Keratinocyte (primary cell): ENCODE measurements around the gene STMN3. TPM values are rescaled to one million over a fixed set of nuclear protein-coding genes. Genes with fewer than 3 reads are reported as not detected.

Experiments used
- DNase-seq: peaks from one replicate; pipeline ENCODE4 v3.0.0-alpha.2; 2011; ENCODE audit warnings: low read depth, missing footprints, low spot score
- FAIRE-seq: peaks from 2 replicates; lab custom pipeline; 2011; peaks lifted over from hg19 to GRCh38; lab: Jason Lieb, UNC
- H2AFZ ChIP-seq: 2 replicates; pipeline ENCODE4 v1.6.0; 2012; ENCODE audit warnings: low read length, control low read depth, inconsistent platforms; ENCODE audit not compliant: control insufficient read depth
- H3K27ac ChIP-seq: 2 replicates; pipeline ENCODE4 v1.5.1; 2011; ENCODE audit warnings: low read length; ENCODE audit not compliant: control insufficient read depth, insufficient read depth
- H3K27me3 ChIP-seq: 3 replicates; pipeline ENCODE4 v1.6.0; 2011; ENCODE audit warnings: low read length; ENCODE audit not compliant: control insufficient read depth, insufficient read depth; ENCODE audit errors: extremely low read depth
- H3K36me3 ChIP-seq, 2 experiments: 2 replicates in 1 of 2; 3 replicates in 1 of 2; pipeline ENCODE4 v1.5.1; 2011; ENCODE audit warnings: low read length in 2 of 2, mild to moderate bottlenecking in 1 of 2; ENCODE audit not compliant: control insufficient read depth in 2 of 2, insufficient read depth in 2 of 2; ENCODE audit errors: extremely low read depth in 1 of 2
- H3K4me1 ChIP-seq: 3 replicates; pipeline ENCODE4 v1.5.1; 2011; ENCODE audit warnings: low read length; ENCODE audit not compliant: control insufficient read depth, insufficient read depth; ENCODE audit errors: extremely low read depth
- H3K4me2 ChIP-seq: 3 replicates; pipeline ENCODE4 v1.6.0; 2011; ENCODE audit warnings: low read depth, low read length; ENCODE audit not compliant: control insufficient read depth, insufficient read depth; ENCODE audit errors: extremely low read depth
- H3K4me3 ChIP-seq, 3 experiments: fragments of 200-600 bp in 1 of 3; sonication (generic) in 1 of 3; 2 replicates in 2 of 3; 3 replicates in 1 of 3; pipeline ENCODE4 v1.5.1; 2011 to 2016; ENCODE audit warnings: low read length in 3 of 3, mild to moderate bottlenecking in 3 of 3, control low read depth in 2 of 3, inconsistent platforms in 1 of 3, low read depth in 1 of 3, mixed read lengths in 1 of 3, mixed run types in 1 of 3, moderate library complexity in 1 of 3; ENCODE audit not compliant: control insufficient read depth in 2 of 3, insufficient read depth in 2 of 3; ENCODE audit errors: extremely low read depth in 1 of 3
- H3K79me2 ChIP-seq: 2 replicates; pipeline ENCODE4 v1.6.0; 2012; ENCODE audit warnings: low read length; ENCODE audit not compliant: control insufficient read depth, insufficient read depth
- H3K9ac ChIP-seq: 3 replicates; pipeline ENCODE4 v1.6.0; 2011; ENCODE audit warnings: low read length; ENCODE audit not compliant: control insufficient read depth, insufficient read depth; ENCODE audit errors: extremely low read depth
- H3K9me1 ChIP-seq: 3 replicates; pipeline ENCODE4 v1.6.0; 2011; ENCODE audit warnings: low read length; ENCODE audit not compliant: control insufficient read depth, insufficient read depth; ENCODE audit errors: extremely low read depth
- H3K9me3 ChIP-seq: 2 replicates; pipeline ENCODE4 v1.5.1; 2012; ENCODE audit warnings: low read depth, low read length; ENCODE audit not compliant: control insufficient read depth
- H4K20me1 ChIP-seq: 3 replicates; pipeline ENCODE4 v1.6.0; 2011; ENCODE audit warnings: low read length; ENCODE audit not compliant: control insufficient read depth, insufficient read depth; ENCODE audit errors: extremely low read depth
- EZH2 ChIP-seq: IDR thresholded peaks from one replicate; pipeline ENCODE4 v1.6.1; 2012; ENCODE audit warnings: inconsistent platforms, mild to moderate bottlenecking, low read length, moderate library complexity
- dilution Hi-C: fragments of 300-500 bp; cut with MboI; formaldehyde crosslinking; loops from one replicate; pipeline ENCODE4 v1.7.0; 2020; ENCODE audit warnings: low sequenced_read_pairs; ENCODE audit not compliant: extremely low pct_ligation_motif_present
- polyA plus RNA-seq, 5 experiments: library from polyadenylated mRNA; depleted of rRNA in 3 of 5; stranded (reverse) in 3 of 5; stranded (forward) in 1 of 5; unstranded in 1 of 5; fragments of >200 nt; gene quantifications; 1 replicate in 1 of 5; 2 replicates in 3 of 5; 3 replicates in 1 of 5; pipeline versions ENCODE4 v1.2.1 to v1.2.3, GENCODE V29; 2011 to 2012; ENCODE audit warnings: missing spikeins in 2 of 5, low read depth in 1 of 5, low replicate concordance in 1 of 5
- small RNA-seq, 3 experiments: library from RNA; depleted of rRNA; stranded (forward); fragments of <200 nt; gene quantifications; one replicate each; pipeline ENCODE3, GENCODE V24; 2012; ENCODE audit warnings: low read depth in 3 of 3, low replicate concordance in 1 of 3; ENCODE audit not compliant: insufficient read length in 3 of 3
- TF ChIP-seq, protein P1 (sequence below), 3 experiments: IDR thresholded peaks in 1 of 3; conservative IDR thresholded peaks in 1 of 3; optimal IDR thresholded peaks in 1 of 3; 2 replicates in 2 of 3; 3 replicates in 1 of 3; pipeline versions ENCODE3 to v1.5.1; 2011; ENCODE audit warnings: low read length in 3 of 3, mild to moderate bottlenecking in 3 of 3, moderate library complexity in 2 of 3, control low read depth in 1 of 3, inconsistent platforms in 1 of 3; ENCODE audit not compliant: insufficient read depth in 2 of 3; ENCODE audit errors: extremely low read depth in 1 of 3

Gene STMN3
- polyA plus RNA-seq, 1 donor (not counting 4 experiments of a cell fraction or from before 2014, with no cell fraction given), result 12.0 TPM

DNA sequence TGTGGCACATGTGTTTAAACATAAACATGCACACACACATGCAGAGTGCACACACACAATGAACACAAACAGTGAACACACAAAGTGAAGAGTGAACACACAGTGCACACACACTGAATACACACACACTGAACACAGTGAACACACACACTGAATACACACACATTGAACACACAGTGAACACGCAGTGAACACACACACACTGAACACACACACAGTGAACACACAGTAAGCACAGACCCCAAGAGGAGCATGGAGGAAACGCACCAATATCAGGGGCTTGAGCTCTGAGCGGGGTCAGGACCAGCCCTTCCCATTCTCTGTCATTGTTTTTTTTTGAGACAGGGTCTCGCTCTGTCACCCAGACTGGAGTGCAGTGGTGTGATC lies 62.1 kb downstream of the STMN3 start:
- TF ChIP-seq, protein P1, sequence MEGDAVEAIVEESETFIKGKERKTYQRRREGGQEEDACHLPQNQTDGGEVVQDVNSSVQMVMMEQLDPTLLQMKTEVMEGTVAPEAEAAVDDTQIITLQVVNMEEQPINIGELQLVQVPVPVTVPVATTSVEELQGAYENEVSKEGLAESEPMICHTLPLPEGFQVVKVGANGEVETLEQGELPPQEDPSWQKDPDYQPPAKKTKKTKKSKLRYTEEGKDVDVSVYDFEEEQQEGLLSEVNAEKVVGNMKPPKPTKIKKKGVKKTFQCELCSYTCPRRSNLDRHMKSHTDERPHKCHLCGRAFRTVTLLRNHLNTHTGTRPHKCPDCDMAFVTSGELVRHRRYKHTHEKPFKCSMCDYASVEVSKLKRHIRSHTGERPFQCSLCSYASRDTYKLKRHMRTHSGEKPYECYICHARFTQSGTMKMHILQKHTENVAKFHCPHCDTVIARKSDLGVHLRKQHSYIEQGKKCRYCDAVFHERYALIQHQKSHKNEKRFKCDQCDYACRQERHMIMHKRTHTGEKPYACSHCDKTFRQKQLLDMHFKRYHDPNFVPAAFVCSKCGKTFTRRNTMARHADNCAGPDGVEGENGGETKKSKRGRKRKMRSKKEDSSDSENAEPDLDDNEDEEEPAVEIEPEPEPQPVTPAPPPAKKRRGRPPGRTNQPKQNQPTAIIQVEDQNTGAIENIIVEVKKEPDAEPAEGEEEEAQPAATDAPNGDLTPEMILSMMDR (optimal IDR thresholded peaks at IDR 0.05 in 1 of 3, IDR thresholded peaks at IDR 0.05 in 1 of 3, conservative IDR thresholded peaks at IDR 0.05 in 1 of 3; ENCODE audit: extremely low read depth in 1 of 3, insufficient read depth in 2 of 3, low read length in 3 of 3), result no peak
- TF ChIP-seq EZH2, result no peak
- no peak overlapping the region for H3K9ac ChIP-seq
- no peaks in the 10 kb centered on the region for H3K9me3 ChIP-seq
- no peak overlapping the region for H2AFZ ChIP-seq
- H3K36me3 ChIP-seq, result peaks cover 9 to 22% of the 10 kb centered on the region in 2 experiments
- no peak for DNase-seq
- no peak overlapping the region for H3K4me2 ChIP-seq
- no peak overlapping the region for H3K27ac ChIP-seq
- FAIRE-seq, result no peak
- H3K4me1 ChIP-seq, result no peaks in the 10 kb centered on the region
- dilution Hi-C loops, result no loop called here
- H3K27me3 ChIP-seq, result no peaks in the 10 kb centered on the region
- H3K4me3 ChIP-seq, result no peak overlapping the region
- no peaks in the 10 kb centered on the region for H3K9me1 ChIP-seq
- no peaks in the 10 kb centered on the region for H3K79me2 ChIP-seq
- no peaks in the 10 kb centered on the region for H4K20me1 ChIP-seq

DNA sequence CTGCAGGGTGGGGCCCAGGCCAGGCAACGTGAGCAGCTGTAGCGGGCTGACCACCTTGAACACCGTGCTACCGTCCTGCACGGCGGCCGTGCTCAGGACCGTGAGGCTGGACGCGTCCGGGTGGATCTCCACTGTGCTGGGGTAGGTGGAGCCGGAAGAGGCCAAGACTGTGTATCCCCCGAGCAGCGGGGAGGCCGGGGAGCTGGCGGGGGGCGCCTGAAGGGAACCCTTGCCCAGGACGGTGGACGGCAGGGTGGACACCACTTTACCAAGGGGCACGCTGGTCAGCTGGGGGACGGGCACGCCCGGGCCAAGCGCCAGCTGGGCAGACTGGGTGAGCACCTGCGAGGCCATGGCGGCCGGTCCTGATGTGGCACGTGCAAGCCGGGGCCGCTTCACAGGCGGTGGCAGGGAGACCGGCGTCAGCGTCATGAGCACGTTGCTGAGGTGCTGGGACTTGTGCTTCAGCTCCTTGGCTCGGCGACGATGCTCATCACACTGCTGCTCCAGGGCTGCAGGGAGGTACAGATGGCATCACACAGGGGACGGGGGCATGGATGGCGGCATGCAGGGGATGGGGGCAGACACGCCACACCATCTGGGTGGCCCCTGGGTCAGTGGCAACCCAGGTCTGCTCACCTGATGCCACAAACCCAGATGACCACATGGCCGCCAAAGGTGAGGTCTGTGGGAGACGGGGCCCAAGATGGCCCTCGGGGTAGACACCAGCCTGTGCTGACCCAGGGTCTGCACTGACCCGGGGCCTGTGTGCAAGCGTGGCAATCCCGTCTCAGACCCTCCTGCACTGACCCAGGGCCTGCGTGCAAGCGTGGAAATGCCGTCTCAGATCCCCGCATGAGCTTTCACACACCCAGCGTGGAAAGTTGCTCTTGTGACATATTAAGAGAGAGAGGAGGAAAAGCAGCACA lies 62.7 kb downstream of the STMN3 start:
- Histone ChIP-seq H3K4me2 (no peak overlapping the region), H3K9me1 (no peaks in the 10 kb centered on the region), H4K20me1 (no peaks in the 10 kb centered on the region), H3K79me2 (no peaks in the 10 kb centered on the region), H3K4me1 (no peaks in the 10 kb centered on the region), H3K9ac (no peak overlapping the region), H3K27ac (no peak overlapping the region), H3K36me3 (peaks cover 9 to 22% of the 10 kb centered on the region in 2 experiments), H3K9me3 (no peaks in the 10 kb centered on the region), H3K4me3 (no peak overlapping the region), H3K27me3 (no peaks in the 10 kb centered on the region), H2AFZ (no peak overlapping the region)
- dilution Hi-C loops, result no loop called here
- FAIRE-seq (no peak), DNase-seq (no peak)
- TF ChIP-seq, protein P1 (optimal IDR thresholded peaks at IDR 0.05 in 1 of 3, IDR thresholded peaks at IDR 0.05 in 1 of 3, conservative IDR thresholded peaks at IDR 0.05 in 1 of 3; ENCODE audit: extremely low read depth in 1 of 3, insufficient read depth in 2 of 3, low read length in 3 of 3), result no peak
- no peak for TF ChIP-seq EZH2

Small RNA genes lying within 50 kb of the gene (small RNA-seq; reads per million reads assigned to genes)
- 0 reads per million in 3 experiments for gene TNFRSF6B

Other genes with a start within 250 kb of the STMN3 start
- 0.12 TPM in 1 of 3 replicates, not detected in the others for gene KCNQ2, start 180.8 kb downstream of the STMN3 start, polyA plus RNA-seq
- 0.12 to 0.77 TPM (median 0.31 TPM) in 3 replicates for gene EEF1A2, start 154.3 kb downstream of the STMN3 start, polyA plus RNA-seq
- 8.8 to 68.4 TPM (median 16.4 TPM) in 3 replicates for gene PPDPF, start 132.7 kb downstream of the STMN3 start, polyA plus RNA-seq
- gene PTK6, start 116.0 kb downstream of the STMN3 start, polyA plus RNA-seq, result 28.5 to 38.9 TPM (median 37.0 TPM) in 3 replicates
- 0.10 to 0.32 TPM (median 0.14 TPM) in 3 replicates for gene SRMS, start 105.7 kb downstream of the STMN3 start, polyA plus RNA-seq
- 0.48 to 0.84 TPM (median 0.55 TPM) in 3 replicates for gene FNDC11, start 99.3 kb downstream of the STMN3 start, polyA plus RNA-seq
- gene HELZ2, start 79.2 kb downstream of the STMN3 start, polyA plus RNA-seq, result 14.8 to 29.0 TPM (median 24.3 TPM) in 3 replicates
- gene GMEB2, start 26.3 kb downstream of the STMN3 start, polyA plus RNA-seq, result 5.1 to 8.4 TPM (median 6.2 TPM) in 3 replicates
- 7.7 to 12.4 TPM (median 11.2 TPM) in 3 replicates for gene RTEL1, start 4.9 kb upstream of the STMN3 start, polyA plus RNA-seq
- gene TNFRSF6B, start 43.2 kb upstream of the STMN3 start, polyA plus RNA-seq, result 51.9 to 151 TPM (median 58.1 TPM) in 3 replicates
- gene ARFRP1, start 54.6 kb upstream of the STMN3 start, polyA plus RNA-seq, result 29.7 to 37.4 TPM (median 30.4 TPM) in 3 replicates
- gene ZGPAT, start 54.6 kb upstream of the STMN3 start, polyA plus RNA-seq, result 7.8 to 13.5 TPM (median 12.2 TPM) in 3 replicates
- gene LIME1, start 83.2 kb upstream of the STMN3 start, polyA plus RNA-seq, result 0.60 to 3.5 TPM (median 0.75 TPM) in 3 replicates
- 18.3 to 33.6 TPM (median 23.5 TPM) in 3 replicates for gene SLC2A4RG, start 86.4 kb upstream of the STMN3 start, polyA plus RNA-seq
- 0.12 to 0.18 TPM (median 0.13 TPM) in 3 replicates for gene ZBTB46, start 177.8 kb upstream of the STMN3 start, polyA plus RNA-seq
- not detected in 3 replicates for gene ABHD16B, start 208.1 kb upstream of the STMN3 start, polyA plus RNA-seq
- 177 to 208 TPM (median 200 TPM) in 3 replicates for gene TPD52L2, start 211.8 kb upstream of the STMN3 start, polyA plus RNA-seq
- 43.7 to 62.0 TPM (median 59.0 TPM) in 3 replicates for gene DNAJC5, start 241.7 kb upstream of the STMN3 start, polyA plus RNA-seq